Glomerular endothelial cell (primary cell): Measurements from ENCODE around the gene CHRNA5. TPM values are rescaled to one million over a fixed set of nuclear protein-coding genes. Genes with fewer than 3 reads are reported as not detected.
A peak's percentile ranks its signal among the peaks of the same experiment; 100 is the strongest.

Source experiments
- DNase-seq: peaks from one replicate; pipeline ENCODE4 v3.0.0-alpha.2; 2011; ENCODE audit warnings: low read depth, low spot score; ENCODE audit errors: extremely low read depth
- total RNA-seq: library from RNA; depleted of rRNA; stranded (reverse); fragments of >200 nt; gene quantifications from 2 replicates; pipeline ENCODE4 v1.2.3, GENCODE V29; 2015

Gene CHRNA5
- total RNA-seq, 1 donor from 2014 or later = 2.5 TPM

- no peak for DNase-seq
These were observed 71.1 kb downstream of the CHRNA5 start for GRCh38 chr15:78636378-78636859.

GRCh38 chr15:78637776-78638435 is 72.6 kb downstream of the CHRNA5 start:
- no peak for DNase-seq

- DNase-seq = peak; percentile 14
These were observed 73.5 kb downstream of the CHRNA5 start for GRCh38 chr15:78638658-78639314.

- no peak for DNase-seq
These were observed 75.3 kb downstream of the CHRNA5 start for GRCh38 chr15:78640527-78641101.

GRCh38 chr15:78641102-78641748 is 75.9 kb downstream of the CHRNA5 start, which contains the start of gene CHRNB4:
CHRNB4 (minus strand) TSS chr15:78641210; CDS start chr15:78641133, 77 bp downstream.
- no peak for DNase-seq

GRCh38 chr15:78641749-78642275 is 76.5 kb downstream of the CHRNA5 start:
- no peak for DNase-seq

GRCh38 chr15:78642331-78642730 is 77.0 kb downstream of the CHRNA5 start:
- DNase-seq = no peak

Other genes starting within 250 kb of the CHRNA5 start
- not detected in 2 replicates for gene CRABP1, start 225.2 kb upstream of the CHRNA5 start, total RNA-seq
- 19.1 and 27.2 TPM in 2 replicates for gene IREB2, start 127.3 kb upstream of the CHRNA5 start, total RNA-seq
- gene HYKK, start 57.9 kb upstream of the CHRNA5 start, total RNA-seq = 1.2 and 3.0 TPM in 2 replicates
- gene PSMA4, start 25.1 kb upstream of the CHRNA5 start, total RNA-seq = 241 and 269 TPM in 2 replicates
- not detected in 2 replicates for gene CHRNA3, start 55.5 kb downstream of the CHRNA5 start, total RNA-seq
- not detected in 2 replicates for gene CHRNB4, start 75.7 kb downstream of the CHRNA5 start, total RNA-seq
- gene ADAMTS7, start 245.9 kb downstream of the CHRNA5 start, total RNA-seq = 83.0 and 105 TPM in 2 replicates